Adrenal gland (tissue), 12 donors: ENCODE measurements around the gene HIVEP3. TPM values are rescaled to one million over a fixed set of nuclear protein-coding genes. Genes with fewer than 3 reads are reported as not detected.

Experiments
- DNase-seq, 7 donors: peaks; one replicate each; pipeline ENCODE4 v3.0.0-alpha.2; 2019 to 2020
- H3K27ac ChIP-seq, 5 donors: fragments of 200-600 bp; sonication (generic) in 4 of 5; 1 replicate in 3 of 5; 2 replicates in 2 of 5; pipeline versions ENCODE4 v1.5.1 to v1.8.0; 2016 to 2020; ENCODE audit warnings: mild to moderate bottlenecking in 1 of 5
- H3K27me3 ChIP-seq: fragments of 200-600 bp; 2 replicates; pipeline ENCODE4 v1.8.0; 2021
- H3K36me3 ChIP-seq, 2 donors: fragments of 200-600 bp; replicated peaks in 1 of 2; 1 replicate in 1 of 2; 2 replicates in 1 of 2; pipeline versions ENCODE4 v1.5.1 to v1.8.0; 2018 to 2022
- H3K4me1 ChIP-seq, 2 donors: fragments of 200-600 bp; replicated peaks in 1 of 2; 1 replicate in 1 of 2; 2 replicates in 1 of 2; pipeline versions ENCODE4 v1.5.1 to v1.8.0; 2018 to 2021
- H3K4me3 ChIP-seq, 4 donors: fragments of 200-600 bp; sonication (generic) in 3 of 4; one replicate each; pipeline ENCODE4 v1.5.1; 2016 to 2018
- H3K9me3 ChIP-seq, 3 donors: fragments of 200-600 bp; sonication (generic) in 1 of 3; replicated peaks in 1 of 3; 1 replicate in 2 of 3; 2 replicates in 1 of 3; pipeline versions ENCODE4 v1.5.1 to v1.8.0; 2016 to 2021
- POLR2A ChIP-seq, 2 donors: fragments of 450-650 bp; IDR thresholded peaks; one replicate each; pipeline ENCODE4 v1.6.1; 2017; ENCODE audit warnings: antibody characterized with exemption in 2 of 2, mild to moderate bottlenecking in 2 of 2, moderate library complexity in 1 of 2
- WGBS, 4 donors: extraction: QIAGEN DNeasy Blood & Tissue Kit in 2 of 4; methylation state at CpG; one replicate each; pipeline versions ENCODE4 v1.1.5 to v1.1.7; 2013 to 2017; 5-methylcytosine and 5-hydroxymethylcytosine counted together
- intact Hi-C, 2 donors: fragments of 100-400 bp; cut with DNase I; formaldehyde crosslinking; loops; one replicate each; pipeline versions ENCODE4 v1.14.1 to v1.15.0; 2022 to 2023
- polyA plus RNA-seq, 3 donors: library from polyadenylated mRNA; stranded (reverse); fragments of 200-250 nt in 2 of 3; fragments of 350-450 nt in 1 of 3; fragmentation: Illumina TruSeq in 1 of 3; extraction: RNeasy Lipid Tissue Mini Kit (QIAGEN cat#74804) in 1 of 3; gene quantifications; one replicate each; pipeline ENCODE4 v1.2.3, GENCODE V29; 2013 to 2014
- total RNA-seq, 9 donors: library from RNA; depleted of rRNA in 4 of 9; stranded (reverse); fragments of >200 nt in 4 of 9; fragments of 120-200 nt in 1 of 9; fragmentation: NEBNext Ultra II Directional in 1 of 9; extraction: Animal tissue kit (Norgen Biotek cat#: 25700) in 1 of 9; gene quantifications; one replicate each; pipeline versions ENCODE4 v1.1.0 to v1.2.4, GENCODE V29; 2013 to 2023
- TF ChIP-seq, protein P1 (sequence below), 6 experiments: fragments of 450-650 bp in 4 of 6; fragments of 200-600 bp in 2 of 6; sonication (generic) in 1 of 6; IDR thresholded peaks; 1 replicate in 5 of 6; 2 replicates in 1 of 6; pipeline versions ENCODE4 v1.5.1 to v1.8.0; 2016 to 2021; ENCODE audit warnings: antibody characterized with exemption in 6 of 6, mild to moderate bottlenecking in 2 of 6, moderate library complexity in 1 of 6
- donor health status: healthy with polysubstance abuse.
- donor health status: Bipolar disorder and iron deficiency.
- donor health status: DM: yes; HTN: yes; CAD: no.
- donor health status: DM: no; HTN: no; CAD: no.
- donor health status: DM: no; HTN: no; CAD: no.
- donor health status: DM: yes; HTN: yes; CAD: no.

HIVEP3 gene
- total and polyA plus RNA-seq, 12 donors: 3.2 to 7.7 (median 7.0) TPM

DNA sequence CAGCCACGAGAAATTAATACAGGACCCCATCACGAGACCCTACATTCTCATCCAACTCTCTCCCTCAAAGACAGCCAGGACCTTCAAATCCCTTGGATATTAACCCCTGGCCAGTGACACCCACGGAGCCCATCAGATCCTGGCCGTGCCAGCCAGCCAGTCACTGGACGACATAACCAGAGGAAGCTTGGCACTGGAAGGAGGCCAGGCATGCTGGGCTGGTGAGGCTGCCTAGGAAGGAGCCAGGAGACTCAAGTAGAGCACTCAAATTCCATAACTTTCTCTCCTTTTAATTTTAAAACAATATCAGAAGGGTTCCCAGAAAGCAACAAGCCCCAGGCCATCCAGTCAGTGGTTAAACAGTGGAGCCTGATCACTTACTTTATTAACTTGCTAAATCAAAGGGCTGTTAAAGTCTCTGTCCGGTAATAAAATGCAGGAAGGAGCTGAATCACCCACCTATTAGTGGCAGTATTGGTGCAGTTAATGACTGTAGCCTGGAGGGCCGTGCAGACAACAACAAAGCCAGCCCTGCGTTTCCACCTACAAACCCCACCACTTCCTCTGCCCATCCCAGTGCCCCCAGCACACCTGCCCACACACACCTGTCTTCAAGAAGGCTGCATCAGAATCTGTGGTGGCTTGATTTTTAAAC is 78.0 kb downstream of the HIVEP3 start:
- H3K36me3 ChIP-seq: no peaks in the 10 kb centered on the region
- WGBS, 4 donors: 70 to 81% (median 75%) methylated on average over 7 to 8 of the region's 8 CpGs
- no peak overlapping the region for H3K27ac ChIP-seq
- TF ChIP-seq, protein P1, sequence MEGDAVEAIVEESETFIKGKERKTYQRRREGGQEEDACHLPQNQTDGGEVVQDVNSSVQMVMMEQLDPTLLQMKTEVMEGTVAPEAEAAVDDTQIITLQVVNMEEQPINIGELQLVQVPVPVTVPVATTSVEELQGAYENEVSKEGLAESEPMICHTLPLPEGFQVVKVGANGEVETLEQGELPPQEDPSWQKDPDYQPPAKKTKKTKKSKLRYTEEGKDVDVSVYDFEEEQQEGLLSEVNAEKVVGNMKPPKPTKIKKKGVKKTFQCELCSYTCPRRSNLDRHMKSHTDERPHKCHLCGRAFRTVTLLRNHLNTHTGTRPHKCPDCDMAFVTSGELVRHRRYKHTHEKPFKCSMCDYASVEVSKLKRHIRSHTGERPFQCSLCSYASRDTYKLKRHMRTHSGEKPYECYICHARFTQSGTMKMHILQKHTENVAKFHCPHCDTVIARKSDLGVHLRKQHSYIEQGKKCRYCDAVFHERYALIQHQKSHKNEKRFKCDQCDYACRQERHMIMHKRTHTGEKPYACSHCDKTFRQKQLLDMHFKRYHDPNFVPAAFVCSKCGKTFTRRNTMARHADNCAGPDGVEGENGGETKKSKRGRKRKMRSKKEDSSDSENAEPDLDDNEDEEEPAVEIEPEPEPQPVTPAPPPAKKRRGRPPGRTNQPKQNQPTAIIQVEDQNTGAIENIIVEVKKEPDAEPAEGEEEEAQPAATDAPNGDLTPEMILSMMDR (IDR thresholded peaks at IDR 0.05): no peak
- TF ChIP-seq POLR2A (IDR thresholded peaks at IDR 0.05): no peak
- no peaks in the 10 kb centered on the region for H3K9me3 ChIP-seq
- H3K4me1 ChIP-seq: no peaks in the 10 kb centered on the region
- intact Hi-C loops: no loop called here
- H3K27me3 ChIP-seq: no peaks in the 10 kb centered on the region
- no peak overlapping the region for H3K4me3 ChIP-seq
- no peak for DNase-seq

DNA sequence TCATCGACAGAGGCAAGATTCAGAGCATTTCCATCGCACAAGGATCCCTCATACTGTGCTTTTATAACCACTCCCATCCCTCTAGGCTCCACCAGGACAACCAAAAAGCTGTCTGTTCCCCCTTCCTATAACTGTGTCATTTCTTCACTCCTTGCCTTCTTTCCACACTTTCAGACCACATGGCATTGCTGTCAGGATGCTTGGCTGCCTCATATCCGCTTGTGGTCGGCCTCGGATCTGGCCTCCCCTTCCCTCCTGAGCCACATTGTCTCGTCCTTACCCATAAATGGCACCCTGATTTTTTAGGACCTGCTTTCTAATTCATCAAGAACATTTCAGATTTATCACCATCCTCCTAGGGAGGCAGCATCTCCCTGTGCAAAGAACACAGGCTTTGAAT is 80.5 kb downstream of the HIVEP3 start:
- no peak for TF ChIP-seq POLR2A (IDR thresholded peaks at IDR 0.05)
- TF ChIP-seq, protein P1 (IDR thresholded peaks at IDR 0.05): no peak
- intact Hi-C loops: no loop called here
- WGBS, 4 donors: 94 to 97% (median 95%) methylated on average over 6 of the region's 6 CpGs

GRCh38 chr1:41837691-41838090 is 81.0 kb downstream of the HIVEP3 start:
- TF ChIP-seq POLR2A (IDR thresholded peaks at IDR 0.05): no peak
- TF ChIP-seq, protein P1 (IDR thresholded peaks at IDR 0.05): no peak
- intact Hi-C loops: no loop called here
- Histone ChIP-seq H3K27me3 (no peaks in the 10 kb centered on the region), H3K4me1 (no peaks in the 10 kb centered on the region), H3K4me3 (no peak overlapping the region), H3K36me3 (no peaks in the 10 kb centered on the region), H3K27ac (no peak overlapping the region), H3K9me3 (no peaks in the 10 kb centered on the region)
- WGBS, 4 donors: 92 to 97% (median 95%) methylated on average over 1 of the region's 1 CpG
- no peak for DNase-seq

More for the DNA sequence above, 80.5 kb downstream of the HIVEP3 start:
- H3K36me3 ChIP-seq: no peaks in the 10 kb centered on the region
- H3K4me3 ChIP-seq: no peak overlapping the region
- DNase-seq: no peak
- H3K4me1 ChIP-seq: no peaks in the 10 kb centered on the region
- H3K27me3 ChIP-seq: no peaks in the 10 kb centered on the region
- H3K27ac ChIP-seq: no peak overlapping the region
- no peaks in the 10 kb centered on the region for H3K9me3 ChIP-seq

DNA sequence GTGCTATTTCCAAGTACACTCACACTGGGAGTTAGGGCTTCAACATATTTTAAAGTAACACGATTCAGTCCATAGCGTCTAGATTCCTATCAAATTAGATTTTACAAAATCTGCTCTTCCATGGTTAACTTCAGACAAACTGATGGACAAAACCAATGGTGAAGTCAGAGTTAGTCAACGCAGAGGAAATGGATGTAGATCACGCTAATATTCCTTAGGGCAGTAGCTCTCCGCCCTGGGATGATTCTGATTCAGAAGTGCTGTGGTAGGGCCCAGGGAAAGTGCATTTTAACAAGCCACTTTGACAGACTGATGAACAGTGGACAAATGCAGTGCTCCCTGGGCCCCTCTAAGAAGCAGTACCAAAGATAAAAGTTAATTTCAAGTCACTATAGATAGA is 83.2 kb downstream of the HIVEP3 start:
- Histone ChIP-seq H3K27me3 (no peaks in the 10 kb centered on the region), H3K4me1 (no peaks in the 10 kb centered on the region), H3K36me3 (no peaks in the 10 kb centered on the region), H3K27ac (no peak overlapping the region), H3K9me3 (no peaks in the 10 kb centered on the region), H3K4me3 (no peak overlapping the region)
- DNase-seq: no peak
- 97 to 99% (median 98%) methylated on average over 5 of the region's 5 CpGs for WGBS, 4 donors
- no peak for TF ChIP-seq POLR2A (IDR thresholded peaks at IDR 0.05)
- TF ChIP-seq, protein P1 (IDR thresholded peaks at IDR 0.05): no peak
- intact Hi-C loops: no loop called here
